Endothelial cell of umbilical vein (primary cell): ENCODE results near the gene GGT5. TPM values are rescaled to one million over a fixed set of nuclear protein-coding genes. Genes with fewer than 3 reads are reported as not detected.

Source experiments
- BruUV-seq: library from RNA; stranded (reverse); fragments of 400-500 nt; replicated peaks from 2 replicates; lab custom pipeline; 2021; lab: Mats Ljungman, UMichigan
- CTCF ChIA-PET: fragments of 300-600, 350-600 bp; sonication (Branson Sonifier 250); formaldehyde crosslinking; loops from one replicate; lab custom pipeline; 2021; ENCODE audit warnings: antibody characterized with exemption, inconsistent platforms; lab: Charles Lee
- POLR2A ChIA-PET: fragments of 300-600, 350-600 bp; sonication (Branson Sonifier 250); formaldehyde crosslinking; loops from one replicate; lab custom pipeline; 2021; ENCODE audit warnings: antibody characterized with exemption, inconsistent platforms; lab: Charles Lee
- DNase-seq: peaks from one replicate; pipeline ENCODE4 v3.0.0-alpha.2; 2011; ENCODE audit warnings: low read depth, low spot score
- FAIRE-seq: peaks from 2 replicates; lab custom pipeline; 2011; peaks lifted over from hg19 to GRCh38; lab: Jason Lieb, UNC
- H2AFZ ChIP-seq: 2 replicates; pipeline ENCODE4 v1.6.0; 2012; ENCODE audit warnings: low read depth, low read length, control low read depth, inconsistent platforms
- H3K27ac ChIP-seq: 2 replicates; pipeline ENCODE4 v1.5.1; 2011; ENCODE audit warnings: low read depth, mild to moderate bottlenecking, control low read depth, low read length, moderate library complexity; ENCODE audit not compliant: insufficient read depth
- H3K27me3 ChIP-seq, 2 experiments: 2 replicates each; pipeline versions ENCODE4 v1.6.0 to v1.6.1; 2011; ENCODE audit warnings: low read length in 2 of 2, mixed read lengths in 1 of 2; ENCODE audit not compliant: control insufficient read depth in 2 of 2, insufficient read depth in 2 of 2
- H3K36me3 ChIP-seq, 2 experiments: 2 replicates in 1 of 2; 3 replicates in 1 of 2; pipeline ENCODE4 v1.5.1; 2011; ENCODE audit warnings: low read length in 2 of 2, mild to moderate bottlenecking in 1 of 2, moderate library complexity in 1 of 2; ENCODE audit not compliant: control insufficient read depth in 2 of 2, insufficient read depth in 2 of 2; ENCODE audit errors: extremely low read depth in 1 of 2
- H3K4me1 ChIP-seq: 3 replicates; pipeline ENCODE4 v1.5.1; 2011; ENCODE audit warnings: mild to moderate bottlenecking, low read length; ENCODE audit not compliant: control insufficient read depth, insufficient read depth; ENCODE audit errors: extremely low read depth
- H3K4me2 ChIP-seq: 2 replicates; pipeline ENCODE4 v1.6.1; 2011; ENCODE audit warnings: low read length, control low read depth, mixed read lengths; ENCODE audit not compliant: insufficient read depth
- H3K4me3 ChIP-seq, 3 experiments: fragments of 200-600 bp in 1 of 3; sonication (generic), shearing (Covaris generic) in 1 of 3; replicated peaks in 1 of 3; 2 replicates each; pipeline ENCODE4 v1.5.1; 2011 to 2016; ENCODE audit warnings: control low read depth in 3 of 3, low read length in 3 of 3, mild to moderate bottlenecking in 2 of 3, inconsistent platforms in 1 of 3, low read depth in 1 of 3, moderate library complexity in 1 of 3; ENCODE audit not compliant: insufficient read depth in 1 of 3
- H3K79me2 ChIP-seq: 2 replicates; pipeline ENCODE4 v1.6.0; 2012; ENCODE audit warnings: low read length, inconsistent platforms; ENCODE audit not compliant: control insufficient read depth, insufficient read depth
- H3K9ac ChIP-seq: replicated peaks from 2 replicates; pipeline ENCODE3; 2011; ENCODE audit warnings: low read length, control low read depth; ENCODE audit not compliant: insufficient read depth; ENCODE audit errors: extremely low read depth
- H3K9me1 ChIP-seq: replicated peaks from 3 replicates; pipeline ENCODE4 v1.6.0; 2011; ENCODE audit warnings: mild to moderate bottlenecking, low read length; ENCODE audit not compliant: control insufficient read depth, insufficient read depth; ENCODE audit errors: extremely low read depth
- H3K9me3 ChIP-seq: replicated peaks from 2 replicates; pipeline ENCODE4 v1.5.1; 2012; ENCODE audit warnings: low read length, inconsistent platforms; ENCODE audit not compliant: control insufficient read depth, insufficient read depth
- H4K20me1 ChIP-seq: replicated peaks from 2 replicates; pipeline ENCODE3; 2011; ENCODE audit warnings: mild to moderate bottlenecking, low read length; ENCODE audit not compliant: control insufficient read depth, insufficient read depth; ENCODE audit errors: extremely low read depth
- EZH2 ChIP-seq: IDR thresholded peaks from 2 replicates; pipeline ENCODE4 v1.6.1; 2012; ENCODE audit warnings: borderline replicate concordance, low read depth, mild to moderate bottlenecking, moderate library complexity, low read length, inconsistent platforms; ENCODE audit not compliant: severe bottlenecking
- FOS ChIP-seq: IDR thresholded peaks from 2 replicates; pipeline ENCODE4 v1.6.1; 2011; ENCODE audit warnings: mild to moderate bottlenecking, low read length, moderate library complexity, borderline replicate concordance; ENCODE audit not compliant: insufficient read depth
- GATA2 ChIP-seq: IDR thresholded peaks from 2 replicates; pipeline ENCODE4 v1.7.0; 2011; ENCODE audit warnings: low read depth, mild to moderate bottlenecking, moderate library complexity, mixed read lengths, low read length; ENCODE audit not compliant: insufficient read length, insufficient read depth
- JUN ChIP-seq: IDR thresholded peaks from 2 replicates; pipeline ENCODE4 v1.6.1; 2011; ENCODE audit warnings: borderline replicate concordance, low read depth; ENCODE audit not compliant: insufficient read length, insufficient read depth
- MYC ChIP-seq: IDR thresholded peaks from one replicate; pipeline ENCODE4 v1.6.1; 2011; ENCODE audit warnings: mild to moderate bottlenecking, low read depth, low read length
- POLR2A ChIP-seq: IDR thresholded peaks from 2 replicates; pipeline ENCODE4 v1.6.1; 2012; ENCODE audit warnings: low read depth, mild to moderate bottlenecking, control low read depth, low read length
- POLR2AphosphoS5 ChIP-seq: IDR thresholded peaks from 2 replicates; pipeline ENCODE4 v1.6.1; 2012; ENCODE audit warnings: low read depth, mild to moderate bottlenecking, control low read depth, low read length, moderate library complexity; ENCODE audit not compliant: insufficient read depth
- dilution Hi-C: fragments of 300-500 bp; cut with MboI; formaldehyde crosslinking; loops from one replicate; pipeline ENCODE4 v1.15.0; 2019; ENCODE audit warnings: low sequenced_read_pairs; ENCODE audit not compliant: extremely low pct_ligation_motif_present
- intact Hi-C: fragments of 100-400 bp; cut with micrococcal nuclease; formaldehyde crosslinking; loops from one replicate; pipeline ENCODE4 v1.10.0; 2022
- polyA plus RNA-seq, 4 experiments: library from polyadenylated mRNA; depleted of rRNA in 3 of 4; stranded (reverse) in 3 of 4; unstranded in 1 of 4; fragments of >200 nt; gene quantifications; 2 replicates each; pipeline versions ENCODE4 v1.2.1 to v1.2.3, GENCODE V29; 2011 to 2012; ENCODE audit warnings: missing spikeins in 1 of 4
- total RNA-seq: library from RNA; stranded (reverse); gene quantifications from 2 replicates; pipeline ENCODE4 v1.2.3, GENCODE V29; 2021
- TF ChIP-seq, protein P1 (sequence below): IDR thresholded peaks from 2 replicates; pipeline ENCODE4 v1.6.1; 2011; ENCODE audit not compliant: insufficient read depth, insufficient read length
- TF ChIP-seq, protein P2 (sequence below), 2 donors: IDR thresholded peaks; 1 replicate in 1 of 2; 2 replicates in 1 of 2; pipeline ENCODE4 v1.5.1; 2011; ENCODE audit warnings: low read length in 2 of 2, mild to moderate bottlenecking in 2 of 2, moderate library complexity in 2 of 2, control low read depth in 1 of 2, inconsistent platforms in 1 of 2, low read depth in 1 of 2; ENCODE audit not compliant: insufficient read depth in 1 of 2; ENCODE audit errors: extremely low read depth in 1 of 2

GGT5 gene
- total and polyA plus RNA-seq, 2 donors (not counting 3 experiments of a cell fraction or from before 2014, with no cell fraction given), result 45.9 to 293 TPM

DNA sequence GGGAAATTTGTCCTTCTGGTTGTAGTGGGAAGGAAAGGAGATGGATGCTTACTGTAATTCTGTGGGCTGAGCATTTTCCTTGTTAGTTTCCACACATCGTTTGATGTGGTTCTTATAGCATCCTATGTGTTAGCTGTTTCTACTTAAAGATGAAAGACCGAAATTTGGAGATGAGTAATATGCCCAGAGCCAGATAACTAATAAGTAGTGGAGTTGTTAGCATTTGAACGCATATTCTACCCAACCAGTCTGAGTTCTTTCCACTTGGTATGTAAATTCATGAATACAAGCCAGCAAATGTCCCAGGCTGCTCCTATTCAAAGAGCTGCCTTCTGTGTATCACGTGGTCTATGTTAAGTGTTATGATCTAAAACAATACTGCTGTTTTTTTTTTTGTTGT is 40.4 kb upstream of the GGT5 start:
- no peak for DNase-seq
- CTCF ChIA-PET, result interaction anchor here (1.5 kb wide), 1 partner anchor 20 kb away, joined by 3 read pairs; no protein-coding TSS in a partner anchor
- no TSS peak for BruUV-seq

More for the DNA sequence above, 40.4 kb upstream of the GGT5 start:
- Histone ChIP-seq H3K9me1 (peaks cover 2% of the 10 kb centered on the region), H2AFZ (no peak overlapping the region), H4K20me1 (peaks cover 5% of the 10 kb centered on the region), H3K4me3 (no peak overlapping the region), H3K9ac (no peak overlapping the region), H3K79me2 (peaks cover 84% of the 10 kb centered on the region), H3K9me3 (no peaks in the 10 kb centered on the region), H3K4me2 (no peak overlapping the region), H3K36me3 (no peaks in the 10 kb centered on the region), H3K4me1 (peaks cover 31% of the 10 kb centered on the region), H3K27me3 (no peaks in the 10 kb centered on the region), H3K27ac (peak overlapping the region; percentile 21)
- TF ChIP-seq, protein P1, sequence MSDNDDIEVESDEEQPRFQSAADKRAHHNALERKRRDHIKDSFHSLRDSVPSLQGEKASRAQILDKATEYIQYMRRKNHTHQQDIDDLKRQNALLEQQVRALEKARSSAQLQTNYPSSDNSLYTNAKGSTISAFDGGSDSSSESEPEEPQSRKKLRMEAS, result no peak
- no peak for TF ChIP-seq GATA2
- no peak for TF ChIP-seq JUN
- TF ChIP-seq MYC, result no peak
- TF ChIP-seq, protein P2, sequence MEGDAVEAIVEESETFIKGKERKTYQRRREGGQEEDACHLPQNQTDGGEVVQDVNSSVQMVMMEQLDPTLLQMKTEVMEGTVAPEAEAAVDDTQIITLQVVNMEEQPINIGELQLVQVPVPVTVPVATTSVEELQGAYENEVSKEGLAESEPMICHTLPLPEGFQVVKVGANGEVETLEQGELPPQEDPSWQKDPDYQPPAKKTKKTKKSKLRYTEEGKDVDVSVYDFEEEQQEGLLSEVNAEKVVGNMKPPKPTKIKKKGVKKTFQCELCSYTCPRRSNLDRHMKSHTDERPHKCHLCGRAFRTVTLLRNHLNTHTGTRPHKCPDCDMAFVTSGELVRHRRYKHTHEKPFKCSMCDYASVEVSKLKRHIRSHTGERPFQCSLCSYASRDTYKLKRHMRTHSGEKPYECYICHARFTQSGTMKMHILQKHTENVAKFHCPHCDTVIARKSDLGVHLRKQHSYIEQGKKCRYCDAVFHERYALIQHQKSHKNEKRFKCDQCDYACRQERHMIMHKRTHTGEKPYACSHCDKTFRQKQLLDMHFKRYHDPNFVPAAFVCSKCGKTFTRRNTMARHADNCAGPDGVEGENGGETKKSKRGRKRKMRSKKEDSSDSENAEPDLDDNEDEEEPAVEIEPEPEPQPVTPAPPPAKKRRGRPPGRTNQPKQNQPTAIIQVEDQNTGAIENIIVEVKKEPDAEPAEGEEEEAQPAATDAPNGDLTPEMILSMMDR (IDR thresholded peaks at IDR 0.05; ENCODE audit: extremely low read depth in 1 of 2, insufficient read depth in 1 of 2, low read depth in 1 of 2, low read length in 2 of 2), result no peak
- no peak for TF ChIP-seq POLR2AphosphoS5
- TF ChIP-seq EZH2, result no peak
- no peak for TF ChIP-seq FOS
- TF ChIP-seq POLR2A, result no peak
- intact Hi-C loops (no loop called here), dilution Hi-C loops (no loop called here)
- POLR2A ChIA-PET, result no interaction called here
- no peak for FAIRE-seq
